NK-92 treated with Interleukin-12 subunit alpha and Interleukin-12 subunit beta, amount 100 ng/mL, for 24 hours (cell line): ENCODE results near the gene SLC49A4.
A peak's percentile ranks its signal among the peaks of the same experiment; 100 is the strongest.

Experiments used
- DNase-seq: peaks from one replicate; lab custom pipeline; 2025; lab: John Stamatoyannopoulos, UW

SLC49A4 gene

DNA sequence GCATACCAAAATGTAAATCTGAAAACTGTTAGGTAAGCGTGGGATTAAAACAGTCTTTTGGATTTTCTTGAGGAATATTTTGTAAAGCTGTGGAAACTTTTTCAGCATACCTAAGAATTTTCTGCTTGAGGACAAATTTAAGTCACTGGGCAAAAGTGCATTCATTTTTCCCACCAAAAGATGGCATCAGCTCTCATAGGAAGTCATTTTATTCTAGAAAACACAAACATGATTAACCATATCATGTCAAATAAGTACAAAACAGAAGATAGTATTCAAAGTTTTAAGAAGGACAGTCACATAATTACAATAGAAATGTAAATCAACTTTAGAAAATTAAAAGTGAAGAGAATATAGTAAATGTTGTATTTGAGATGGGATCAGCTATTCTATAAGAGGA lies 63.5 kb downstream of the SLC49A4 start:
- DNase-seq = no peak

DNA sequence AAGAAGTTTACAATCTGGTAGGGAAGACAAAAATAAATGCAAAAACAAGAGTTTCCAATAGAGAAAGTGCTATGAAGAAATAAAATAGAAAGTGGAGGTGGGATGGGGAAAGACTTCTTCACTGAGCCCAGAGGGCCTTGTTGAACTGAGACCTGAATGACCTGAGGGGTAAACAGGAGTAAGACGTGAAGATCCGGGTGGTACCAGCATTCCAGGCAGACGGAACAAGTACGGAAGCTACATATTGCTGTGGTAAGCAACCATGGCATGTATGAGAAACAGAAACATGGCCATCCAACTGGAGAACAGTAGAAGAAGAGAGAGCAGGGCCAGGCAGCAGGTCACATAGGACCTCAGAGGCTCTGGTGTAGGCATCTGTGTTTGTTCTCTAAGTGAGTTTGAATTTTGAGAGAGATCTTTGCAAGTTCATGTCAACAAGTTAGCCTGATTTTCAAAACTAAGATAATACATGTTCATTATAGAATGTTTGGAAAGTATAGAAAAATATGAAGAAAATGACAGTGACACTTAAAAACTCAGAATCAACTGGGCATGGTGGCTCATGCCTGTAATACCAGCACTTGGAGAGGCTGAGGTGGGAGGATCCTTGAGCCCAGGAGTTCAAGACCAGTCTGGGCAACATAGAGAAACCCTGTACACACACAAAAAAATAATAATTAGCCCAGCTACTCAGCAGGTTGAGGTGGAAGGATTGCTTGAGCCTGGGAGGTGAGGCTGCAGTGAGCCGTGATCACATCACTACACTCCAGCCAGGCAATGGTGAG lies 64.3 kb downstream of the SLC49A4 start:
- no peak for DNase-seq

DNA sequence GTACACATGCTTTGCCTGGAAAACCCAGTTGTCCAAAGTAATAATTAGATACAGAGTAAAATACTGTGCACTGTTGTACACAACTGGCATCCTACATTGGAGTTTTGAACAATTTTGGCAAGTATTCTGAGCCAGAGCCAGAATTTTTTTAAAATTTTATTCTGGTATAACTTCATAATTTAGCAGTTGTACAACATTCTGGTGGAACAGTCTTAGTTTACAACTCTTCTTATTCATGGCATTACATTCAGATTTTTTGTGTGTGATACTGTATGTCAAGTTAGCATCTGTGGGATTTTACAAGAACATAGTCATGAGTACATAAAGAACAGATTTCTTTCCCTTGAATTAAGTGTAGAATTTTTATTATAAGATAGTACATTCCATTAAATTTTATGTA lies 67.5 kb downstream of the SLC49A4 start:
- no peak for DNase-seq

DNA sequence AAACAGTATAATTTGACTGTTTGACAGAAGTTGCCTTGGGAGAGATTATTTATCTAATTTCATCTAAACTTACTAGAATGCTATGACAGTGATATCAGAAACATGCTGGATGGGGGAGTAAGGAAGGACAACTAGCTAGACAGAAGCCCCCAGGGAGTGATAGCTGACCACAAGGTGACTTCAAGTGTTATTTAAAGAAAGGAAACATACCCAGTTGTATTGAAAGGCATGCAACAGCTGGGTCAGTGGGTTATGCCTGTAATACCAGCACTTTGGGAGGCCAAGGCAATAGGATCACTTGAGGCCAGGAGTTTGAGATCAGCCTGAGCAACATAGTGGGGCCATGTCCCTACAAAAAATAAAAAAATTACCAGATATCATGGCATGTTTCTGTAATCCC lies 69.6 kb downstream of the SLC49A4 start:
- no peak for DNase-seq

DNA sequence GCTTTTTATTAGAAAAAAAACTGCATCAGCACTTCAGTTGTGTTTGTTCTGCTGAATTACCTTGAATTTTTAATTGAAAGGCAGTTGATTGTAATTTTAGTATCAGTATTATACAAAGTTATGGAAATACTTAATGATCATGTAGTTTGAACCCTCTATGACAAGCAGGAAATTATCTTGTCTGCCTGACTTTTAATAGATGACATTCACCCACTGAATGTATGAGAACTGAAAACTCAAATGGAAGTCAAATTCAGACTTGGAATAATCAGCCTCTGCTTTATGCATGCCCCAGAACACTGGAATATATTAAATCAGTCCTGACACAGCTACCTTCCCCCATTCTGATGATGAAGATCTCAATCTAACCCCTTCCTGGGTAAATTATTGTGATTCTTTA lies 73.5 kb downstream of the SLC49A4 start:
- no peak for DNase-seq

DNA sequence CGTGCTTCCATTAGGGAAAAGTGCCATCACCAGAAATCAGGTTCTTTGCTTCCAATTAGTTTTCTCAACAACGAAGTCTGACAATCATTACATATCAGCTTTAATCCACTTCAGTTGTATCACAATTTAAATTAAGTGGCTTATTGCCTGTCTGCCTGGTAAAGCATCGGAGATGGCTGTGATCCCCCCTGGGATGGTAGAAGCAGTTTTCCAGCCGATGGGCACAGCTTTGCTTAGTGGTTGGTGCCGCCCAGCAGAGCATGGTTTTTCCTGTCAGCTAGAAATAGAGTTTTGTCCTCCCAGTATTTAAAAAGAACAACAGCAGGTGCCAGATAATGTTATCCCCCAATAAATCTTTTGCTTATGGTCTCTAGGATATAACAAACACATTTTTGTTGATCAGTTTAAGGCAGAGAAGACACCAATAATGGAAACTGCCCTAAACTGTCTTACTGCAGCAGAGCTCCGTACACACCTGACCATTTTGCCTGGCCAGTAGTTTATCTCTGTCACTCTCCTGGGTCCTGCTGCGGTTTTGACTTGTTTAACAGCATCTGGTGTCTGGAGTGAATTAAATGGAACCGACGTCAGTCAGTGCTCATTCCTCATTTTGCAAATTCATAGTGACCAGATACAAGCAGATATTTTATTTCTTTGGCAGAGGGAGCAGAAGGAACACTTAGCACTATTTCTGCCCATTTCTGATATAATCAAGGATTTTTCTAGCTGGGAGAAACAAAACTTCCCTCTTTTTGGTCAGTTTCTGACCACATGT lies 79.1 kb downstream of the SLC49A4 start:
- no peak for DNase-seq

DNA sequence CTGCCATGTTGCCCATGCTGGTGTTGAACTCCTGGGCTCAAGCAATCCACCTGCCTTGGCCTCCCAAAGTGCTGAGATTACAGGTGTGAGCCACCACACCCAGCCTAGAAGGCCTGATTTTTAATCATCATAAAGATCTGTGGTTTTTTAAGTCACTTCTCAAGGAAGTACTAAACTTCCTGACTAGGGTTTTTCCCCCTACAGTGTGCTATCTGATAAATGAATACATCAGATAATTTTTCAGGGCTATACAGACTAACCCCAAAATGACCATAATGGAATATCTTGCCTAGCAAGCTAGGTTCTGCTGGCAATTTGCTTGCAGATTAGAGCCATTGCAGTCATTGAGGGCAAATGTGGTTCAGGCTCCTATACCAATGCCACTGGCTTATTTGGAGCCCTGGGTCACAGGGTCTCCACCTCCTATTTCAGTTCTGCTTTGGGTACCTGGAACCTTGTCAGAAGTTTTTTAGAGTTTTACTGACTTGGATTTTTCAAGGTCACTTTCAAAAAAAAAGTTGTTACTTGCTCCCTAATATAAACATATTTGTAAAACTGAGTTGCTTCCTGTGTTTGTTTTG lies 80.8 kb downstream of the SLC49A4 start:
- no peak for DNase-seq

DNA sequence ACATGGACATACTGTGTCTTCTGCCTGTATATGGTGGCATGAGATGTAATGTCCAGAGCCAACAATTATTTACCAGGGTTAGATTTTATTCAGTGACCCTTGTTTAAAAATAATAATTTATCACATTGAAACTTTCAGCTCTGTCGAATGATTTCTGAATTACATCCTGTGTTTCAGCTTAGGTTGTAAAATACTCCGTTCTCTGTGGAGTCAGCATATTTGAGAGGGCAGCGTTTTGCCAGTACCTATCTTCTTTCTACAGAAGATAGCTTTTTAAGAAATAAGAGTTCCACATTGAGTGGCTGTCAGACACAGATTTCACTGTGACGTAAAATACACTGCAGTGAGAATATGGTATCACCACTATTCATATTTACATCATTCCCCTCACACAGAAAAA lies 85.3 kb downstream of the SLC49A4 start:
- no peak for DNase-seq

DNA sequence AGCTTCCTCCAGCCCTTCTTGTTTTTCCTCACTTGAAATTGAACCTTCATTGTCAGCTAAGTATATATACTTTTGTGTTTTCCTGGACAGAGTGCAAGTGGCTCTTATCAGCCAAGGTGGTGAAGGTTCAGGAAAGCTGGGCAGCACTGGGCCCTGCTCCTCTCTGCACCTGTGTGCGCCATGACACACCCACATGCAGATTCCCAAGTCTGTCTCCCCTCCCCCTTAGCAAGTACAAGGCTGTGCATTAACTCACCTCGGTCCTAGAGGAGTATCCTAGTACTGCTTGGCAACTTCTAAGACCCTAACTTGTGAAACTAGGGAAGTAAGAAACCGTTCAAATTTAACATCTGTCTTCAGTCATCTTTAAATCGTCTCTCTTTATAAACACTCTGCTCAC lies 85.8 kb downstream of the SLC49A4 start:
- no peak for DNase-seq

DNA sequence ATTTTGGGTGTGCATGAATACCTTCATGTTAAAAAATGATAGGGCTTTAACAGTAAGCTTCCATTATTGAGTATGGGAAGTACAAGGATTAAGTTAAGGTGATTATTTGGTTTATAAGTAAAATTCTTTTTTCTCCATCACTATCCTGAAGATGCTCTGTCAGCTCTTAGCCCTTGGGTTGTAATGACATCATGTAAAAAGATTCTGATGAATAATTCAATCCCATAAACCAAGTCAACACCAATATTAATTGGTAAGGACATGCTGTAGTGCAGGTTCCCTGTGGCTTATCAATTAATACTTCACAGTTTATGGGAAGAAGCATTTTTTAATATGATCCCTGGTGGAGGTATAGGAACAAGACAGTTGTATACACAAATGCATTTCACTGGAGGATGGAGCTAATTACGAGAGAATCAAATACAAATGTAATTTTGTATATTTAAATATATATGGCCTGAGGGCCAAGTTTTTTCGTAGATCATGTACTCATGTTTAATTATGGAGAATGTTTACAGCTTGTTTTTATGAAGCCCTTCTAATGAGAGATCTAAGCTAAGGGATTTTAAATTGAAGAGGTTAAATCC lies 87.6 kb downstream of the SLC49A4 start:
- no peak for DNase-seq

DNA sequence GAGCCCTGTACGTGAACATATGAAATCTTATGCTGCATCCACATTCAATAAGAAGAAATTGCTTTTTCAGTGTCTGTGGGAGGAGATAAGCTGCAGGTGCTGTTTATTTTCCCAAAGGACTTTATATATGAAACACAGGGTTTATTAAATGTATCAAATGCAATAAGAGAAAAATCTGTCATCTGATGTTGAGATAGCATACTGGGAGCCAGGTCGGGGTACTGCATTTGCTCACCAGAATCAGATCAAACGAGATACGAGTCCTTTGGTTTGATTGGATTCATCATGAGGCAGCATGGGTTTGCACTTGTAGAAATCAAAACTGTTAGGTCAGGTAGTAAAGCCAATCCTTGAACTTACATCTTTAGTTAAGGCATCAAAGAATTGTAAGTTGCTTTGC lies 91.4 kb downstream of the SLC49A4 start:
- no peak for DNase-seq

DNA sequence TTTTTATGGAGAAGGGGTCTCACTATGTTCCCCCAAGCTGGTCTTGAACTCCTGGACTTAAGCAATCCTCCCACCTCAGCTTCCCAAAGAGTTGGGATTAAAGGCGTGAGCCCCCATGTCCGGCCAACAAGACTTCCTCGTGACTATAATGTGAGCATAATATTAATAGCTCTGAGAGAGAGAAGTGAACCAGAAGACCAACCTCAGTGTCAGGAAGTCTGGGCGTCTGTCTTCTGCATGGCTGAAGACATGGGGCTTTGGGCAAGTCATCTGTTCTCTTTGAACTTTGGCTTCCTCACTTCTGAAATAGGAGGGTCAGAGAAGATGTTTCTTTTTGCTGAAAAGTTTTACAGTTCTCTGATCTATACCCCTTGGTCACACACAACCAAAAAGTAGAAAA lies 92.1 kb downstream of the SLC49A4 start:
- no peak for DNase-seq

DNA sequence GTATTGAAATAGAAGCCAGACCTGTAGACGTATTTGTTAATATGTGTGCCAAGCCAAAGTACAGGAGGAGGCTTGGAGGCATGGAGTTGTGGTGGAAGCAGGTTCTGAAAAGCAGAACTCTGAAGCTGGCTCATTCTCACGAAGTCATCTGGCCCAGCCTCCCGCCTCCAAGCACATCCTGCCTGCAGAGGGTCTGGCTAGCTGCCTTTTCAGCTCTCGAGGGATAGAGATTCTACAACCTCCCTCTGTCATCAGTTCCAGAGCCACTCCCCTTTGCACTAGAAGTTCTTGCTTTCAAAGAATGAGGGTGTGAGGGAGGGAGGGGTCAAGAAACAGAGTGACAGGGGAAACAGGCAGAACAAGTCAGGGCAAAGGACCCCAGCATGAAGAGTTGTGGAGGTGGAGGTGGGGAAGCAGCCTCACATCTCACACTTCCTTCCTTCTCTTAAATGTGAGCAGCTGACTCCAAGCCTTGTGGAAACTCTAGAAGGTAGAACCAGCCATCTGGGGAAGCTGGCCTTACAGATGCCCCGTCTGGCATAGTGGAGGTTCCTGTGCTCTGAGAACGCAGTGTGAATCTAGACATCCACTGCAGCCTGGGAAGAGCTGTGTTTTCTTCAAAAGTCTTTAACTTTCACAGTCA lies 95.3 kb downstream of the SLC49A4 start:
- no peak for DNase-seq

DNA sequence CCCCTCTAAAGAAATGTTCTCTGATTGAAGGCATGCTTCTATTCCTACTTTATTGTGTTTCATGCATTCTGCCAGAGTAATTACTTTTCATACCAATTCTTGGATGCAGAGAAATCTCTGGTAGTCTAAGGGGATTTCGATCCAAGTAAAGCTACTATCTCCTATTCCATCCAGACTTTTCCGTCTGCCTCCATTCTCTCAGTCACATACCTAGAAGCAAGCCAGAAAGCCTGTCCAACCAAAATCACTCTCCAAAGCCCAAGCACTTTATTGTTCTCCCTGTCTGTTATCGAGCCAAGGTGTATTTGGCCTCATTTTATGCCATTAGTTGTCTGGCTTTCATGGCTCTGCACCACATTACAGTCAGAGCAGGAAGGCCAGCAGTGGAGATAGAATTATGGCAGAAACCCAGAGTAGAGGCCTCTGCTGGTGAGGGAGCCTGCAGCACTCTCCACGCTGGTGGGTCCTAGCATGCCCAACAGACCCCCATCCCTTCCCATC lies 95.9 kb downstream of the SLC49A4 start:
- no peak for DNase-seq

DNA sequence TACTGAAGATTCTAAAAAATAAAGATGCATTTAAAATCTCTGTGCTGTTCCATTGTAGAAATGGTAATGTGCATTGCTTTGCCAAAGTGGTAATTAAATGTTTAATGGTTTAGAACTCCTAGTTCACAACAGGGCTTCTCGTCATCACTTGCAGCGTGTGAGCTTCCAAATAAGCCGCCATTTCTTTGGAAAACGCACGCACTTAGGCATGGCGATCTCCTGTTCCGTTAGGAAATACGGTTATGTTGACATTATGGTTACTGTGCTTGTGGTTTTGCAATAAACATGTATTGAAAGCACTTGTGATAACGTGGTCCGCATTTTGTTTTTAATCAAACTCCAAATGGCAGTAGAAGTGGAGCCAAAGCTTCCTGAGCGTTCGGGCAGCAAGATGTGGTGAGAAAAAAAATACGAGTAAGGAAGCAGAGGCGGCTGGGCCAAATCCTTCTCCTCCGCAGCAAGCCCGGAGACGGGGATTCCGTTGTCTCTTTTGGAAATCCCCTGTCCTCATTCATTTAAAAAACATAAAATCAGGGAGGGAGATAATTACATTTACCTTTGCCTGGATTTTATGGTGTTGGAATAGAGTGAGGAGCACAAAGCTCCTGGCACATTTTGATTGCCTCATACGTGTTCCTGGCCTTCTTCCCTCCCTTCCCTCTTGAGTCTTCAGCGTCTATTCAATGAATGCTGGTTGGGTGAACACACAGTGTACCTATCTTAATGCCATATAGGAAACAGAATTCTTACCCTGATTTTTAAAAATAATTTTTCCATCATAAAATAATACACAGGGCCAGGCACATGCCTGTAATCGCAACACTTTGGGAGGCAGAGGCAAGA lies 97.5 kb downstream of the SLC49A4 start:
- no peak for DNase-seq

DNA sequence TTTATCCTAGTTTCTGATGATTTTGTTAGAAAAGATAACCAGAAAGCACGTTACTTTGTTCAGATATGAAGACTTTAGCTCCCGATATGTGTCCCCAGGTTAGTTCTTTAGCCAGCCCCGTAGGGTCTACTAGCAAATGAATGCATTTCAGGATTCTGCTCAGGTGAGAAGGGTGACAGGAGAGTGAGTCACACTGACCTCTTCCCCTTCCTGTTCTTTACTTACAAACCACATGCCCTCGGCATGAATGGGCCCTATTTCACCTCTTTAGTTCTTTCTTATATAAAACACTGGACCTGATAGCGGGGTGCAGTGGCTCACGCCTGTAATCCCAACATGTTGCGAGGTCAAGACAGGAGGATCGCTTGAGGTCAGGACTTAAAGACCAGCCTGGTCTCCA lies 98.4 kb downstream of the SLC49A4 start:
- DNase-seq = peak; percentile 23

DNA sequence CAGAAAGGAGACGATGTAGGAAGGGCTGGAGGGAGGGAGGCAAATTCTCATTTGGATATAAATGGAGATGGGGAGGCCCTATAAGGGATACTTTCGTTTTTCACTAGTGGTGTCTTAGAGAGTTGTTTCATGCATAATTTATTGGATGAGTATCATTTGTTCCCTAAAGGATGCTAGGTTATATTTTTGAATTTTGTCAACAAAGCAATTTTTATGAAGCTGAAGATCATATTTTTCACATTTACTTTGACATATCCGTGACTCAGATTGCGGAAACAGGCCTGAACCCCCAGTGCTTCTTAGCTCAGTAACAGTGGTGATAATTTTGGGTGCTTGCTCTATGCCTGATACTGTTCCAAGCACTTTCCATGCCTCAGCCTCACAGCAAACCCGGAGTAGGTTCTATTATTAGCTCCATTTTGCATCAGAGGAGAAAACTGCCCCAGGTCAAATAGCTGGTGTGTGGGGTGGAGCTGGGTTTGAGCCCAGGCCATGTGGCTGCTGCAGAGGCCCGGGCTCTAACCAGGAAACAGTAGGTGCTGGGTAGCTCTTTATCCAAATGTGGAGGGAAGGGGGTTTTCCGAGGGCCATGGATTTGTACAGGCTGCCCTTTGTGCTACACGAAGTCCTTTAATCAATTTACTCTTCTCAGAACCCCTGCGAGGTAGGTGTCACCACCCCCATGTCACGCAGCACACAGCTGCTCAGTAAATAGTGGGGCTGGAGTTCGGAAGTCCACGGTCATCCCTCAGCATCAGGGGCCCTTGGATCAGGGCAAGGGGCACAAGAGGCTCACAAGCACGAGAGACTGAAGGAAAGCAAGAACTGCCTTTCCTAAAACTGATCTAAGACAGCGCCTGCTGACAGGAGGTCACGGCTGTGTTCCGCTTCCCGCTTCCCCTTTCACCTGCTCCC lies 99.1 kb downstream of the SLC49A4 start:
- no peak for DNase-seq

DNA sequence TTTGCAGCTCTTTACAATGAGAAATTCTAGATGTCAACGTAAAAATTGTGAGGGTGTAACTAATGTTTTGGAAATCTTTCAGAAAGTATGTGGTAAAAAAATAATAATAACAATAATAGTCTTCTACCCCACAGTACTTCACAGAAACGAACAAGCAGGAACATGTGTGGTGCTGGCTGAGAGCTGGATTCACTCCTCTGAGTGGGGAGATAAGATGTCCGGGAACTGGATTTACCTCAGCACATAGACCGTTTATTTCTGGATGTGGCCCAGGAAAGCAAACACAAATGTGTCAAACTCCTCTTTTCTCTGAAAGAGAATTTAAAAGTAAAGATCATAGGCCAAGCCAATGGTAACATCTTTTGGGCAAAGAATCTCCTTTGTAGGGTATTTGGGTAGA lies 103.4 kb downstream of the SLC49A4 start:
- no peak for DNase-seq

DNA sequence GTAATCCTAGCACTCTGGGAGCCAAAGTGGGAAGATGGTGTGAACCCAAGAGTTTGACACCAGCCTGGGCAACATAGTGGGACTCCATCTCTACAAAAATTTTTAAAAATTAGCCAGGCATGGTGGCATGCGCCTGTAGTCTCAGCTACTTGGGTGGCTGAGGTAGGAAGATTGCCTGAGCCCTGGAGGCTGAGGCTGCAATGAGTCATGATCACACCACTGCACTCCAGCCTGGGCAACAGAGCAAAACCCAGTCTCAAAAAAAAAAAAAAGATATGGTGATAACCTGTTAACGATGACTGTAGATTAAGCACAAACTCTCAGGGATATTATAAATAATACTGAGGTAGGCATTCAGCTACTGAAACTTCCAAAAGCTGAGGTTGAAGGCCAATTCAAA lies 107.5 kb downstream of the SLC49A4 start:
- peak; percentile 35 for DNase-seq

DNA sequence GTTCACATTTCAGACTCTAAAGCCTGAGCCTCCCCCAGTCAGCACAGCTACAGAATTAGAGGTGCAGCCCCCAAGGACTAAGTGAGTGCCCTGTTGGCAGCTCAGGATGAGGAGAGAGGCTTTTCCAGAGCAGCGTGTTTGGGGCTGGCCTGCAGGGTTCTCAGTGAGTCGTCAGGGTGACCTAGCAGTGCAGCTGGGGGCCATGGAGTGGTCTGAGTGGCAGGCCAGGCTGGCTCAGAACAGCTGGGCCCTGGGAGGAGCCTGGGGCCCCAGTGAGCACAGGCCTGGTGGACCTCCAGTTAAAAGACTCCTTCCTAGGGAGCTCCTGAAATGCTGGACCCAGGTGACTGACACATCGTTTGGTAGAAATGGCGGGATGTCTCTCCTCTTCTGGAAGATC lies 108.3 kb downstream of the SLC49A4 start:
- DNase-seq = no peak
